ENCODE data around the gene TNFRSF25. TPM values are rescaled to one million over a fixed set of nuclear protein-coding genes. Genes with fewer than 3 reads are reported as not detected.
A peak's percentile ranks its signal among the peaks of the same experiment; 100 is the strongest.

Gene TNFRSF25
- total and polyA plus RNA-seq, 7 experiments from 2014 or later, result 17.3 to 352 (median 177) TPM

- Mint-ChIP-seq H3K27ac (peak overlapping the region in 2 of 9 donors; percentile 29 to 81), H3K27me3 (peaks cover 6 to 51% (median 9%) of the 10 kb centered on the region in 5 donors), H3K4me3 (peak overlapping the region in 6 of 10 donors; percentile 20 to 71 (median 36)), H3K4me1 (peaks cover 11 to 19% (median 17%) of the 10 kb centered on the region in 7 donors), H3K36me3 (no peaks in the 10 kb centered on the region), H3K9me3 (no peaks in the 10 kb centered on the region)
- Histone ChIP-seq H3K36me3 (ENCODE audit: control insufficient read depth in 2 of 3, insufficient read depth in 3 of 3, low read length in 3 of 3) (peaks cover 0 to 4% (median 0%) of the 10 kb centered on the region in 3 experiments), H3K4me3 (ENCODE audit: low read length) (no peak overlapping the region), H3K27ac (ENCODE audit: low read depth, low read length) (no peak overlapping the region), H3K4me1 (ENCODE audit: control insufficient read depth in 2 of 2, insufficient read depth in 2 of 2, low read length in 2 of 2) (peaks cover 13 to 18% of the 10 kb centered on the region in 2 donors), H3K27me3 (ENCODE audit: control insufficient read depth in 2 of 2, insufficient read depth in 2 of 2, low read length in 2 of 2) (peaks cover 0 to 6% of the 10 kb centered on the region in 2 donors), H3K9me3 (ENCODE audit: control insufficient read depth in 2 of 3, low read length in 3 of 3) (no peaks in the 10 kb centered on the region)
- DNase-seq, result peak; percentile 71 to 89 (median 85)
- POLR2A ChIA-PET, result interaction anchor here (0.8 to 1.2 kb wide), 4 partner anchors 22 to 68 kb away, joined by 3 to 10 read pairs (median 4); partner anchors contain the start of genes NOL9 and TAS1R1
- CTCF ChIA-PET, result interaction anchor here (0.6 to 2.5 kb wide), 18 partner anchors 13 to 248 kb away, joined by 3 to 18 read pairs (median 4); partner anchors contain the start of genes NOL9, TAS1R1 and TNFRSF25
- ATAC-seq, result peak; percentile 85
- intact Hi-C loops (cut with micrococcal nuclease), result loop anchor here (1.0 to 5.0 kb wide), 9 partner anchors 37 to 731 kb away; partner anchors contain the start of genes NOL9 (in 2 of the 2) and DNAJC11 (in 1 of the 2)
Measured at GRCh38 chr1:6486433-6487011, 20.5 kb upstream of the TNFRSF25 start.

GRCh38 chr1:6485168-6486101 lies 19.5 kb upstream of the TNFRSF25 start:
- CTCF ChIA-PET, result interaction anchor here (0.6 to 2.5 kb wide), 19 partner anchors 8 to 247 kb away, joined by 3 to 18 read pairs (median 4); partner anchors contain the start of genes NOL9, TAS1R1 and TNFRSF25
- Mint-ChIP-seq H3K27me3 (peaks cover 6 to 51% (median 9%) of the 10 kb centered on the region in 5 donors), H3K36me3 (no peaks in the 10 kb centered on the region), H3K9me3 (no peaks in the 10 kb centered on the region), H3K27ac (no peak overlapping the region), H3K4me3 (peak overlapping the region in 2 of 10 donors; percentile 59 to 73), H3K4me1 (peaks cover 6 to 15% (median 11%) of the 10 kb centered on the region in 7 donors)
- Histone ChIP-seq H3K27ac (ENCODE audit: low read depth, low read length) (no peak overlapping the region), H3K4me3 (ENCODE audit: low read length) (no peak overlapping the region), H3K27me3 (ENCODE audit: control insufficient read depth in 2 of 2, insufficient read depth in 2 of 2, low read length in 2 of 2) (peaks cover 0 to 6% of the 10 kb centered on the region in 2 donors), H3K36me3 (ENCODE audit: control insufficient read depth in 2 of 3, insufficient read depth in 3 of 3, low read length in 3 of 3) (peaks cover 0 to 4% (median 0%) of the 10 kb centered on the region in 3 experiments), H3K4me1 (ENCODE audit: control insufficient read depth in 2 of 2, insufficient read depth in 2 of 2, low read length in 2 of 2) (peaks cover 8 to 12% of the 10 kb centered on the region in 2 donors), H3K9me3 (ENCODE audit: control insufficient read depth in 2 of 3, low read length in 3 of 3) (no peaks in the 10 kb centered on the region)
- POLR2A ChIA-PET, result interaction anchor here (0.6 to 1.2 kb wide), 7 partner anchors 22 to 95 kb away, joined by 3 to 10 read pairs (median 3); partner anchors contain the start of genes NOL9 and TAS1R1
- intact Hi-C loops (cut with micrococcal nuclease), result loop anchor here (1.0 to 5.0 kb wide), 9 partner anchors 38 to 732 kb away; partner anchors contain the start of genes NOL9 (in 2 of the 2) and DNAJC11 (in 1 of the 2)
- no peak for ATAC-seq
- DNase-seq, result no peak

GRCh38 chr1:6484826-6485167 lies 18.8 kb upstream of the TNFRSF25 start:
- H3K4me3 Mint-ChIP-seq, result peak overlapping the region in 4 of 10 donors; percentile 14 to 77 (median 53)
- intact Hi-C loops (cut with micrococcal nuclease), result loop anchor here in 1 of 2 donors (5.0 kb wide), 3 partner anchors 37 to 733 kb away; no protein-coding TSS in a partner anchor
- ATAC-seq (no peak), DNase-seq (no peak)
- CTCF ChIA-PET, result interaction anchor here (1.4 to 2.2 kb wide), 3 partner anchors 8 to 69 kb away, joined by 4 to 8 read pairs (median 8); partner anchors contain the start of genes NOL9 and TAS1R1
- peaks cover 6 to 51% (median 9%) of the 10 kb centered on the region in 5 donors for H3K27me3 Mint-ChIP-seq
- Histone ChIP-seq H3K9me3 (ENCODE audit: control insufficient read depth in 2 of 3, low read length in 3 of 3) (no peaks in the 10 kb centered on the region), H3K4me3 (ENCODE audit: low read length) (no peak overlapping the region), H3K27ac (ENCODE audit: low read depth, low read length) (no peak overlapping the region), H3K4me1 (ENCODE audit: control insufficient read depth in 2 of 2, insufficient read depth in 2 of 2, low read length in 2 of 2) (peaks cover 3 to 12% of the 10 kb centered on the region in 2 donors), H3K27me3 (ENCODE audit: control insufficient read depth in 2 of 2, insufficient read depth in 2 of 2, low read length in 2 of 2) (peaks cover 0 to 6% of the 10 kb centered on the region in 2 donors), H3K36me3 (ENCODE audit: control insufficient read depth in 2 of 3, insufficient read depth in 3 of 3, low read length in 3 of 3) (no peaks in the 10 kb centered on the region)
- H3K36me3 Mint-ChIP-seq, result no peaks in the 10 kb centered on the region
- peaks cover 6 to 13% (median 11%) of the 10 kb centered on the region in 7 donors for H3K4me1 Mint-ChIP-seq
- POLR2A ChIA-PET, result interaction anchor here (1.8 kb wide), 1 partner anchor 17 kb away, joined by 6 read pairs; no protein-coding TSS in a partner anchor
- H3K9me3 Mint-ChIP-seq, result no peaks in the 10 kb centered on the region
- peak overlapping the region in 1 of 9 donors; percentile 8 for H3K27ac Mint-ChIP-seq

GRCh38 chr1:6483761-6484117 lies 17.8 kb upstream of the TNFRSF25 start:
- DNase-seq (no peak), ATAC-seq (no peak)
- Mint-ChIP-seq H3K4me1 (peaks cover 5 to 13% (median 11%) of the 10 kb centered on the region in 7 donors), H3K27me3 (peaks cover 6 to 53% (median 9%) of the 10 kb centered on the region in 5 donors), H3K36me3 (no peaks in the 10 kb centered on the region), H3K4me3 (peak overlapping the region in 1 of 10 donors; percentile 26), H3K27ac (no peak overlapping the region), H3K9me3 (no peaks in the 10 kb centered on the region)
- Histone ChIP-seq H3K9me3 (ENCODE audit: control insufficient read depth in 2 of 3, low read length in 3 of 3) (no peaks in the 10 kb centered on the region), H3K4me1 (ENCODE audit: control insufficient read depth in 2 of 2, insufficient read depth in 2 of 2, low read length in 2 of 2) (peaks cover 3 to 12% of the 10 kb centered on the region in 2 donors), H3K4me3 (ENCODE audit: low read length) (no peak overlapping the region), H3K27me3 (ENCODE audit: control insufficient read depth in 2 of 2, insufficient read depth in 2 of 2, low read length in 2 of 2) (peaks cover 0 to 6% of the 10 kb centered on the region in 2 donors), H3K36me3 (ENCODE audit: control insufficient read depth in 2 of 3, insufficient read depth in 3 of 3, low read length in 3 of 3) (no peaks in the 10 kb centered on the region), H3K27ac (ENCODE audit: low read depth, low read length) (no peak overlapping the region)
- CTCF ChIA-PET, result interaction anchor here (2.2 kb wide), 1 partner anchor 71 kb away, joined by 8 read pairs; the partner anchor contains the start of genes NOL9 and TAS1R1
- POLR2A ChIA-PET, result interaction anchor here (1.8 kb wide), 1 partner anchor 16 kb away, joined by 6 read pairs; no protein-coding TSS in a partner anchor
- intact Hi-C loops (cut with micrococcal nuclease), result no loop called here

DNA sequence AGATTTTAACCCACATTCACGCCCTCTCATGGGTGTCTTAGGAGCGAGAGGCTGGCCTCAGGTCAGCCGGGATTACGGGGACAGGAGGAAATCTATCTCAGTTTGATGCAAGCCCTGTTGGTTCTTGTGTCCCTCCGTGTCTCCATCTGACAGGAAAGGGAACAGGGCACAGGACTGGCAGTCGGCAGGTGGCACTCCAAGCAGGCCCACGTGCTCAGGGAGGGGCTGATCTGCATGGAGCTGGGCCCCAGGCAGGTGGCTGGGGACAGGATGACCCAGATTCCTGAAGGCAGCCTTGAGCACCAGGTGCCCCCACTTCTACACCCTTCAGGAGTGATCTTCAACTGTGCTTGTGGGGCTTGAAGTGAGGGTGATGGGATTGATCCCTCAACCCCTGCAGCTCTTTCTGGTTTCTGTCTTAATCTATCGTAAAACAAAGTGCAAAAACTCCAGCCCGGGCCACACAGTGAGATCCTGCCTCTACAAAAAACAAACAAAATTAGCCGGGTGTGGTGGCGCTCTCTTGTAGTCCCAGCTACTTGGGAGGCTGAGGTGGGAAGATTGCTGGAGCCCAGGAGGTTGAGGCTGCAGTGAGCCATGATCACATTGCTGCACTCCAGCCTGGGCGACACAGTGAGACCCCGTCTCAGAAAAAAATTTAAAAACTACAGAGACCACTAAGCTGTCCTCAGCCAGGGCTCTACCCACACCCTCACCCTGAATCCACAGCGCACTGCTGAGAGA lies 17.2 kb upstream of the TNFRSF25 start:
- H3K27ac Mint-ChIP-seq, result no peak overlapping the region
- peaks cover 3 to 12% of the 10 kb centered on the region in 2 donors for H3K4me1 ChIP-seq (ENCODE audit: control insufficient read depth in 2 of 2, insufficient read depth in 2 of 2, low read length in 2 of 2)
- H3K36me3 Mint-ChIP-seq, result no peaks in the 10 kb centered on the region
- POLR2A ChIA-PET, result interaction anchor here (1.8 kb wide), 1 partner anchor 16 kb away, joined by 6 read pairs; no protein-coding TSS in a partner anchor
- H3K9me3 ChIP-seq (ENCODE audit: control insufficient read depth in 2 of 3, low read length in 3 of 3), result no peaks in the 10 kb centered on the region
- no peaks in the 10 kb centered on the region for H3K36me3 ChIP-seq (ENCODE audit: control insufficient read depth in 2 of 3, insufficient read depth in 3 of 3, low read length in 3 of 3)
- peaks cover 6 to 54% (median 9%) of the 10 kb centered on the region in 5 donors for H3K27me3 Mint-ChIP-seq
- H3K27me3 ChIP-seq (ENCODE audit: control insufficient read depth in 2 of 2, insufficient read depth in 2 of 2, low read length in 2 of 2), result peaks cover 0 to 6% of the 10 kb centered on the region in 2 donors
- CTCF ChIA-PET, result interaction anchor here (2.2 kb wide), 1 partner anchor 71 kb away, joined by 8 read pairs; the partner anchor contains the start of genes NOL9 and TAS1R1
- no peak overlapping the region for H3K4me3 ChIP-seq (ENCODE audit: low read length)
- H3K27ac ChIP-seq (ENCODE audit: low read depth, low read length), result no peak overlapping the region
- H3K4me1 Mint-ChIP-seq, result peaks cover 5 to 13% (median 11%) of the 10 kb centered on the region in 7 donors
- intact Hi-C loops (cut with micrococcal nuclease), result no loop called here
- no peaks in the 10 kb centered on the region for H3K9me3 Mint-ChIP-seq
- no peak for DNase-seq
- H3K4me3 Mint-ChIP-seq, result no peak overlapping the region
- ATAC-seq, result no peak

Data from naive thymus-derived CD4-positive, alpha-beta T cell (primary cell).